Mucosa of descending colon (tissue), 3 donors: ENCODE data around the gene OPCML. TPM values are rescaled to one million over a fixed set of nuclear protein-coding genes. Genes with fewer than 3 reads are reported as not detected.

Source experiments
- ATAC-seq: fragments of 200-7000 bp; cut with Tn5 transposase; one replicate; pipeline ENCODE4 v1.9.1; 2020; ENCODE audit warnings: mild to moderate bottlenecking, moderate library complexity
- DNase-seq, 3 donors: peaks; one replicate each; pipeline ENCODE4 v3.0.0-alpha.2; 2020
- H3K36me3 ChIP-seq: fragments of 200-600 bp; one replicate; pipeline ENCODE4 v1.8.0; 2021; ENCODE audit warnings: low read depth, mild to moderate bottlenecking
- H3K4me1 ChIP-seq: fragments of 200-600 bp; one replicate; pipeline ENCODE4 v1.8.0; 2021; ENCODE audit warnings: low read depth, mild to moderate bottlenecking
- H3K4me3 ChIP-seq: fragments of 200-600 bp; one replicate; pipeline ENCODE4 v1.8.0; 2021; ENCODE audit warnings: mild to moderate bottlenecking
- H3K9me3 ChIP-seq: fragments of 200-600 bp; one replicate; pipeline ENCODE4 v1.8.0; 2021; ENCODE audit warnings: mild to moderate bottlenecking
- CTCF ChIP-seq: fragments of 200-600 bp; IDR thresholded peaks from one replicate; pipeline ENCODE4 v1.8.0; 2022; ENCODE audit warnings: antibody characterized with exemption, mild to moderate bottlenecking
- intact Hi-C, 2 donors: fragments of 100-400 bp; cut with DNase I in 1 of 2; cut with micrococcal nuclease in 1 of 2; formaldehyde crosslinking; loops; one replicate each; pipeline versions ENCODE4 v1.11.0 to v1.11.1; 2022; cut with DNase I, micrococcal nuclease
- total RNA-seq, 3 donors: library from RNA; stranded (reverse); fragmentation: NEBNext Ultra II Directional in 2 of 3; extraction: Animal tissue kit (Norgen Biotek cat#: 25700) in 2 of 3; gene quantifications; one replicate each; pipeline versions ENCODE4 v1.2.1 to v1.2.4, GENCODE V29; 2021 to 2023
- donor health status: DM: no; HTN: no; CAD: no; lungs with moderate emphysema.
- donor health status: DM: no; HTN: no; CAD: no.
- donor health status: DM: no; HTN: yes; CAD: no.

Gene OPCML
- total RNA-seq, 3 donors from 2014 or later: 0.10 to 0.47 TPM; not detected in 1

DNA sequence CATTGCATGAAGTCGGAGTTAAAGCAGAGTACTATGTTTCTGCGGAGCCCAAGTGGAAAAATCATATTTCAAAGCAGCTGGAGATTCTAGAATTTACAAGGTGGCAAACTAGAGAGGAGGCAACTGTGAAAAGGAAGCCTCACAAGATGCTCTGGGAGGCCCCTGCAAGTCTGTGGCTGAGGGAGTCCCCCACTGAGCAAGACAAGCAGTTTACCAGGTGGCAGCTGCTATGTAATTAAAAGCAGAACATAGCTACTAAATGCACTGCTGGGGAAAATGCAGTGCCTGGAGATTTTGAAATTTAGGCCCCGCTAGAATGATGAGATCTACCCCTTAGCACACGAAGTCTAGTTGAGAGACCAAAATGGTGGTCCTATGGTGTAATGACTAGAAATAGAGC, 728.0 kb downstream of the OPCML start:
- TF ChIP-seq CTCF: no peak
- Histone ChIP-seq H3K36me3 (no peaks in the 10 kb centered on the region), H3K4me3 (no peak overlapping the region), H3K9me3 (peaks cover 20% of the 10 kb centered on the region), H3K4me1 (no peaks in the 10 kb centered on the region)
- DNase-seq (no peak), ATAC-seq (no peak)
- intact Hi-C loops: no loop called here

- ATAC-seq (no peak), DNase-seq (no peak)
- no peak overlapping the region for H3K4me3 ChIP-seq
- no peak for TF ChIP-seq CTCF
- no peaks in the 10 kb centered on the region for H3K4me1 ChIP-seq
- H3K9me3 ChIP-seq: peaks cover 26% of the 10 kb centered on the region
- intact Hi-C loops: no loop called here
- H3K36me3 ChIP-seq: no peaks in the 10 kb centered on the region
Observed at GRCh38 chr11:132803436-132803835, 728.9 kb downstream of the OPCML start.

DNA sequence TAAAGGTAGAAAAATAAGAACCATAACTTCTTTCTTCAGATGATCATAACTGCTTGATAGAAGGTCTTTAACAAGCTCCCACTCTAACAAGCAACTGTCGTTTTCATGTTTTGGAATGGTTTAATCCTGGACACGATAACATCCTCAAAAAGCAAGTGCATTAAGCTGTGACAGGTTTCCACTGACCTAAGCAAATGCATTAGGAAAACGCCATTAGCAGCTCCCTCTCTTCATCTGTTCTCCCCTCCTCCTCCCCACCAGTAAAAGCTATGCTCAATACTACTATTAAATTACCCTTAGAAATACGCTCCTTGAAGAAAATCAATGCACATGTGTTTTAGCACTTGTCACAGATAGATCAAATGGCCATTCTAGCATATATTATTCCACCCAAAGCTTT, 729.4 kb downstream of the OPCML start:
- Histone ChIP-seq H3K9me3 (peaks cover 27% of the 10 kb centered on the region), H3K36me3 (no peaks in the 10 kb centered on the region), H3K4me1 (no peaks in the 10 kb centered on the region), H3K4me3 (no peak overlapping the region)
- no peak for DNase-seq
- no peak for ATAC-seq
- no peak for TF ChIP-seq CTCF
- intact Hi-C loops: no loop called here

DNA sequence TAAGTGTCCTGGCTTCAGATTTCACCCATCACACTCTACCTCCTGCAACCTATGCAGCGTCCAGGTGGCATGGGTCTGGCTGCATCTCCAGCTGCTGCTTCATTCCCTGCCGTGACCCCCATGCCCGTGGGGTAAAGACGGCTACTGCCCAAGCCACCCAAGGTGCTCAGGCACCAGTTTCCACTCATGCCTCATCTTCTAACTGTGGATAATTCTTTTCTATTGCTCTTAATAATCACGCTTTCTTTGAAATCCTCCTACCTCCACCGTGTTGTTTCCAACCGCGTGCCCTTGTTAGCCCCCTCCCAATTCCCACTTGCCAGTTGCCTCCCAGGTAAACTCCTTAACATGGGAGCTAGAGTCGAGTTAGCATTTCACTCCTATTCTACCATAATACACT, 738.5 kb downstream of the OPCML start:
- Histone ChIP-seq H3K36me3 (no peaks in the 10 kb centered on the region), H3K4me1 (no peaks in the 10 kb centered on the region), H3K9me3 (peaks cover 11% of the 10 kb centered on the region), H3K4me3 (no peak overlapping the region)
- no peak for DNase-seq
- intact Hi-C loops: no loop called here
- no peak for ATAC-seq
- no peak for TF ChIP-seq CTCF

DNA sequence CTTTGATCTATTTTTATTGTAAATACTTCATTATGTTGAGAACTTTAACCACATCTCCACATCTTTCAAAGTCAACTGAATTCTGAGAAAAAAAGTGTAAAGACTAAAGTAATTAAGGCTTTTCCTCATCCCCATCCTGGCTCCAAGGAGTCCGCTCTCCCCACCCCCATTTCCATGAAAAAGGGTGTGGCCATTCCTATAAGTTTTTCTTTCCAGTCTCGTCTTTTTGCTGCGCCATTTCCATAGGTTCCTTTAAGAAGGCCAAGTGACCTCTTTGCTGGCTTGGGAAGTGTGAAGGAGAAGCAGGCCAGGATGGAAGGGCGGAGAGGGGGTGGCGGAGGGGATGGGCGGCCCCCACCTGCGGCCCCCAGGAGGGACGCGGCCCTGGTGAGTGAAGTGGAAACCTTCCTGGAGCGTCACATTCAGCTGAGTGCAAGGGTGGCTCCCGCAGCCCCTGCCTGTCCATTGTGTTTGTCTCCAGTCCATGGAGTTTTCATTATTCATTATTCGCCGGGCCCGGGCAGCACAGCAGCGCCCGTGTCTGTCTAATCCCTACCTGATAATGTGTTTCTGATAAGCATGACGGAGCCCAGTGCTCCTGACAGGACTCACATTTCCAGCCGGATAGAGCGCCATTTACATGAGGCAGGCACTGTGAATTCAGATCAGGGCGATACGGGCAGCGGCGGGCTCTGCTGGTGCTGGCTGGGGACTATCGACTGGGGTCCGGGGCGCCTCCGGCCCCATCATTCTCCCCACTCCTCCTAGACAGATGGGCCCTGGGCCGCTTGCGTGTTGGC, 739.8 kb downstream of the OPCML start:
- no peak overlapping the region for H3K4me3 ChIP-seq
- no peak for TF ChIP-seq CTCF
- H3K36me3 ChIP-seq: no peaks in the 10 kb centered on the region
- DNase-seq (no peak), ATAC-seq (no peak)
- H3K4me1 ChIP-seq: no peaks in the 10 kb centered on the region
- H3K9me3 ChIP-seq: peaks cover 5% of the 10 kb centered on the region
- intact Hi-C loops: no loop called here
